WTC11 (cell line): Measurements from ENCODE around the gene CAAP1. TPM values are rescaled to one million over a fixed set of nuclear protein-coding genes. Genes with fewer than 3 reads are reported as not detected.
A peak's percentile ranks its signal among the peaks of the same experiment; 100 is the strongest.
"Not testable (repeated sequence)": the region's sequence is repeated elsewhere in the genome, so short reads cannot be mapped to it uniquely, and the experiment has no call there.

Source experiments
- ATAC-seq: fragments of 200-7000 bp; cut with Tn5 transposase; 2 replicates; pipeline ENCODE4 v1.10.0; 2021; ENCODE audit warnings: mild to moderate bottlenecking, moderate library complexity
- CTCF ChIA-PET: fragments of 300-600 bp; sonication (Branson Sonifier 250); formaldehyde crosslinking; loops from one replicate; lab custom pipeline; 2021; ENCODE audit warnings: antibody characterized with exemption; lab: Charles Lee
- POLR2A ChIA-PET: fragments of 350-600 bp; sonication (Branson Sonifier 250); formaldehyde crosslinking; loops from one replicate; lab custom pipeline; 2021; ENCODE audit warnings: antibody characterized with exemption; lab: Charles Lee
- DNase-seq: peaks from one replicate; pipeline ENCODE4 v3.0.0; 2021; ENCODE audit warnings: low spot score
- H3K27ac Mint-ChIP-seq: 2 replicates; pipeline ENCODE4 v1.8.0; 2021; ENCODE audit warnings: mixed read lengths
- H3K27me3 Mint-ChIP-seq: 2 replicates; pipeline ENCODE4 v1.8.0; 2021; ENCODE audit warnings: low read depth, mild to moderate bottlenecking, moderate library complexity, mixed read lengths
- H3K36me3 Mint-ChIP-seq: 2 replicates; pipeline ENCODE4 v1.8.0; 2021; ENCODE audit warnings: mixed read lengths
- H3K4me1 Mint-ChIP-seq: 2 replicates; pipeline ENCODE4 v1.8.0; 2022; ENCODE audit warnings: mixed read lengths
- H3K4me3 Mint-ChIP-seq: 2 replicates; pipeline ENCODE4 v1.8.0; 2021; ENCODE audit warnings: mild to moderate bottlenecking, moderate library complexity, mixed read lengths
- H3K9me3 Mint-ChIP-seq: 2 replicates; pipeline ENCODE4 v1.8.0; 2021; ENCODE audit warnings: mixed read lengths
- ERG ChIP-seq: fragments of 250-450 bp; sonication (Bioruptor Pico); IDR thresholded peaks from 2 replicates; pipeline ENCODE4 v1.8.0; 2021; ENCODE audit warnings: mild to moderate bottlenecking
- FOXJ3 ChIP-seq: sonication (generic); formaldehyde crosslinking; IDR thresholded peaks from 2 replicates; pipeline ENCODE4 v1.9.0; 2021; ENCODE audit warnings: missing genetic modification reagents, mild to moderate bottlenecking, borderline replicate concordance
- FOXP4 ChIP-seq: sonication (generic); formaldehyde crosslinking; IDR thresholded peaks from 2 replicates; pipeline ENCODE4 v1.8.0; 2022; ENCODE audit warnings: mild to moderate bottlenecking, missing genetic modification reagents
- HMGA2 ChIP-seq: fragments of 250-450 bp; sonication (Bioruptor Pico); IDR thresholded peaks from 2 replicates; pipeline ENCODE4 v1.4.0; 2021; ENCODE audit warnings: mild to moderate bottlenecking, moderate library complexity
- HMGXB4 ChIP-seq: sonication (generic); formaldehyde crosslinking; IDR thresholded peaks from 2 replicates; pipeline ENCODE4 v1.8.1; 2023; ENCODE audit warnings: mild to moderate bottlenecking, moderate library complexity, missing genetic modification reagents
- JUN ChIP-seq: sonication (generic); formaldehyde crosslinking; IDR thresholded peaks from 2 replicates; pipeline ENCODE4 v1.8.0; 2023; ENCODE audit warnings: mild to moderate bottlenecking, missing genetic modification reagents
- STAT6 ChIP-seq: sonication (generic); formaldehyde crosslinking; conservative IDR thresholded peaks from 2 replicates; pipeline ENCODE4 v1.8.1; 2023; ENCODE audit warnings: mild to moderate bottlenecking, low read depth, missing genetic modification reagents, moderate library complexity
- TP53 ChIP-seq: sonication (generic); formaldehyde crosslinking; IDR thresholded peaks from 2 replicates; pipeline ENCODE4 v1.8.1; 2023; ENCODE audit warnings: mild to moderate bottlenecking, missing genetic modification reagents
- USF1 ChIP-seq: sonication (generic); formaldehyde crosslinking; IDR thresholded peaks from 2 replicates; pipeline ENCODE4 v1.8.0; 2022; ENCODE audit warnings: mild to moderate bottlenecking, missing genetic modification reagents
- ZNF121 ChIP-seq: sonication (generic); formaldehyde crosslinking; IDR thresholded peaks from 2 replicates; pipeline ENCODE4 v1.8.0; 2023; ENCODE audit warnings: missing genetic modification reagents
- ZNF281 ChIP-seq: sonication (generic); formaldehyde crosslinking; IDR thresholded peaks from 2 replicates; pipeline ENCODE4 v1.8.0; 2023; ENCODE audit warnings: mild to moderate bottlenecking, missing genetic modification reagents
- ZNF423 ChIP-seq: fragments of 250-450 bp; sonication (Bioruptor Pico); IDR thresholded peaks from 2 replicates; pipeline ENCODE4 v2.1.2; 2022; ENCODE audit warnings: mild to moderate bottlenecking, moderate library complexity
- total RNA-seq: library from RNA; stranded (reverse); gene quantifications from 3 replicates; pipeline ENCODE4 v1.2.3, GENCODE V29; 2021

CAAP1 gene
- total RNA-seq, 1 experiment from 2014 or later, result 45.4 TPM

DNA sequence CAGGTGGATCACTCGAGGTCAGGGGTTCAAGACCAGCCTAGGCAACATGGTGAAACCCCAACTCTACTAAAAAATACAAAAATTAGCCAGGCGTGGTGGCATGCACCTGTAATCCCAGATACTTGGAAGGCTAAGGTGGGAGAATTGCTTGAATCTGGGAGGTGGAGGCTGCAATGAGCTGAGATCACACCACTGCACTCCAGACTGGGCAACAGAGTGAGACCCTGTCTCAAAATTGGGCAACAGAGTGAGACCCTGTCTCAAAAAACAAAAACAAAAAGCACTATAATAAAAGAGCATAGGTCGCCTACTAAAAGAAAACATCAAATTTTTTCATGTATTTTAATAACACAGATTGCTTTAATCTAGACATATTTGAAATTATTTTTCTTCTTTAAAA, 17.4 kb downstream of the CAAP1 start:
- peaks cover 40% of the 10 kb centered on the region for H3K36me3 Mint-ChIP-seq
- POLR2A ChIA-PET, ATAC-seq, CTCF ChIA-PET, H3K4me1 Mint-ChIP-seq, H3K9me3 Mint-ChIP-seq, H3K27me3 Mint-ChIP-seq, DNase-seq, H3K4me3 Mint-ChIP-seq, H3K27ac Mint-ChIP-seq: not testable (repeated sequence)
- TF ChIP-seq ZNF121 (CRISPR knock-in tag), result peak; percentile 68

GRCh38 chr9:26870292-26870691, 22.3 kb downstream of the CAAP1 start:
- POLR2A ChIA-PET, result no interaction called here
- no peaks in the 10 kb centered on the region for H3K27me3 Mint-ChIP-seq
- H3K27ac Mint-ChIP-seq, result no peak overlapping the region
- H3K4me1 Mint-ChIP-seq, result no peaks in the 10 kb centered on the region
- CTCF ChIA-PET, result no interaction called here
- DNase-seq, result no peak
- peaks cover 17% of the 10 kb centered on the region for H3K36me3 Mint-ChIP-seq
- ATAC-seq, result no peak
- no peak overlapping the region for H3K4me3 Mint-ChIP-seq
- no peaks in the 10 kb centered on the region for H3K9me3 Mint-ChIP-seq
- TF ChIP-seq FOXJ3 (CRISPR knock-in tag) (no peak), ZNF121 (CRISPR knock-in tag) (0 out of 2 replicates have a peak, but pooled peaks have one; percentile 49)

GRCh38 chr9:26863074-26863473, 29.5 kb downstream of the CAAP1 start:
- ChIA-PET CTCF (interaction anchor here (1.0 to 1.5 kb wide), 3 partner anchors 113 to 361 kb away, joined by 4 to 10 read pairs (median 5); no protein-coding TSS in a partner anchor), POLR2A (no interaction called here)
- no peak for ATAC-seq
- no peak for TF ChIP-seq ZNF281 (CRISPR knock-in tag)
- no peak for TF ChIP-seq USF1
- no peak for TF ChIP-seq ERG (CRISPR knock-in tag)
- TF ChIP-seq HMGA2 (CRISPR knock-in tag), result no peak
- TF ChIP-seq HMGXB4 (CRISPR knock-in tag), result no peak
- TF ChIP-seq ZNF423 (CRISPR knock-in tag), result no peak
- no peak for TF ChIP-seq JUN (CRISPR knock-in tag)
- no peak for TF ChIP-seq TP53 (CRISPR knock-in tag)
- TF ChIP-seq FOXP4 (CRISPR knock-in tag), result no peak
- TF ChIP-seq STAT6, result no peak
- Mint-ChIP-seq H3K27me3 (no peaks in the 10 kb centered on the region), H3K9me3 (peaks cover 4% of the 10 kb centered on the region), H3K27ac (no peak overlapping the region), H3K36me3 (peaks cover 20% of the 10 kb centered on the region), H3K4me3 (no peak overlapping the region), H3K4me1 (peaks cover 2% of the 10 kb centered on the region; the same call in 1 of the 2 replicates)
- DNase-seq, result no peak
